Neuronal stem cell (in vitro differentiated cells): Measurements from ENCODE around the gene ALDH3B2.

Experiments
- DNase-seq: peaks from one replicate; pipeline ENCODE4 v3.0.0-alpha.2; 2013; ENCODE audit warnings: low spot score
- H2AFZ ChIP-seq: one replicate; pipeline ENCODE4 v1.6.1; 2013; ENCODE audit warnings: mild to moderate bottlenecking, low read length, inconsistent platforms
- H2AK5ac ChIP-seq: 2 replicates; pipeline ENCODE4 v1.6.1; 2013; ENCODE audit warnings: low read depth, mild to moderate bottlenecking, inconsistent platforms, low read length, moderate library complexity, mixed read lengths
- H2BK120ac ChIP-seq: 2 replicates; pipeline ENCODE4 v1.6.1; 2013; ENCODE audit warnings: low read depth, mild to moderate bottlenecking, inconsistent platforms, low read length, moderate library complexity, mixed read lengths
- H2BK12ac ChIP-seq: one replicate; pipeline ENCODE4 v1.6.1; 2013; ENCODE audit warnings: low read length, inconsistent platforms
- H2BK15ac ChIP-seq: 2 replicates; pipeline ENCODE4 v1.6.1; 2013; ENCODE audit warnings: mild to moderate bottlenecking, low read length, inconsistent platforms, mixed read lengths
- H2BK5ac ChIP-seq: one replicate; pipeline ENCODE4 v1.6.1; 2013; ENCODE audit warnings: inconsistent platforms, mild to moderate bottlenecking, low read length, moderate library complexity
- H3K14ac ChIP-seq: one replicate; pipeline ENCODE4 v1.6.1; 2013; ENCODE audit warnings: low read length, inconsistent platforms
- H3K18ac ChIP-seq: 2 replicates; pipeline ENCODE4 v1.6.1; 2013; ENCODE audit warnings: low read length, inconsistent platforms
- H3K23ac ChIP-seq: 2 replicates; pipeline ENCODE4 v1.6.1; 2013; ENCODE audit warnings: low read depth, mild to moderate bottlenecking, mixed read lengths, low read length, inconsistent platforms; ENCODE audit not compliant: poor library complexity
- H3K27ac ChIP-seq: replicated peaks from 3 replicates; pipeline ENCODE4 v1.5.1; 2013; ENCODE audit warnings: low read length, inconsistent platforms
- H3K27me3 ChIP-seq, 3 experiments: 2 replicates each; pipeline ENCODE4 v1.6.1; 2013; ENCODE audit warnings: low read length in 3 of 3, mild to moderate bottlenecking in 2 of 3, inconsistent platforms in 1 of 3, low read depth in 1 of 3, mixed read lengths in 1 of 3, moderate library complexity in 1 of 3; ENCODE audit not compliant: control insufficient read depth in 3 of 3, insufficient read depth in 3 of 3
- H3K36me3 ChIP-seq, 2 donors: replicated peaks in 1 of 2; 2 replicates each; pipeline ENCODE4 v1.6.1; 2013; ENCODE audit warnings: low read length in 2 of 2; ENCODE audit not compliant: control insufficient read depth in 2 of 2, insufficient read depth in 2 of 2
- H3K4ac ChIP-seq: 2 replicates; pipeline ENCODE4 v1.6.1; 2013; ENCODE audit warnings: inconsistent platforms, mild to moderate bottlenecking, low read length, moderate library complexity
- H3K4me1 ChIP-seq, 2 donors: 1 replicate in 1 of 2; 2 replicates in 1 of 2; pipeline ENCODE4 v1.6.1; 2013; ENCODE audit warnings: low read length in 2 of 2, low read depth in 1 of 2; ENCODE audit not compliant: control insufficient read depth in 2 of 2, insufficient read depth in 1 of 2
- H3K4me2 ChIP-seq: one replicate; pipeline ENCODE4 v1.6.1; 2013; ENCODE audit warnings: mild to moderate bottlenecking, low read length, inconsistent platforms; ENCODE audit not compliant: insufficient read depth, poor library complexity, severe bottlenecking
- H3K4me3 ChIP-seq, 2 donors: 2 replicates each; pipeline ENCODE4 v1.5.1; 2013; ENCODE audit warnings: low read length in 2 of 2, mild to moderate bottlenecking in 2 of 2, inconsistent platforms in 1 of 2, moderate library complexity in 1 of 2
- H3K79me1 ChIP-seq: one replicate; pipeline ENCODE4 v1.6.1; 2013; ENCODE audit warnings: low read depth, mild to moderate bottlenecking, inconsistent platforms, low read length, moderate library complexity
- H3K9ac ChIP-seq: one replicate; pipeline ENCODE4 v1.6.1; 2013; ENCODE audit warnings: mild to moderate bottlenecking, low read depth, low read length, inconsistent platforms; ENCODE audit not compliant: poor library complexity
- H3K9me3 ChIP-seq, 2 donors: replicated peaks in 1 of 2; 2 replicates each; pipeline versions ENCODE3 to v1.6.1; 2013; ENCODE audit warnings: low read length in 2 of 2, mild to moderate bottlenecking in 2 of 2, inconsistent platforms in 1 of 2, low read depth in 1 of 2, mixed read lengths in 1 of 2, moderate library complexity in 1 of 2; ENCODE audit not compliant: control insufficient read depth in 2 of 2, insufficient read depth in 1 of 2
- H4K8ac ChIP-seq: one replicate; pipeline ENCODE4 v1.6.1; 2013; ENCODE audit warnings: low read depth, mild to moderate bottlenecking, inconsistent platforms, low read length, moderate library complexity
- H4K91ac ChIP-seq: one replicate; pipeline ENCODE4 v1.6.1; 2013; ENCODE audit warnings: low read length, low read depth, mild to moderate bottlenecking, inconsistent platforms; ENCODE audit not compliant: poor library complexity
- WGBS, 2 donors: extraction: QIAGEN DNeasy Blood & Tissue Kit; methylation state at CpG; one replicate each; pipeline ENCODE4 v1.1.7; 2013; ENCODE audit warnings: missing lambda C conversion rate in 2 of 2, mixed read lengths in 1 of 2; ENCODE audit not compliant: insufficient read length in 2 of 2, insufficient replicate concordance in 1 of 2; ENCODE audit errors: extremely low coverage in 2 of 2; 5-methylcytosine and 5-hydroxymethylcytosine counted together

ALDH3B2 gene

GRCh38 chr11:67651976-67652781, 22.2 kb downstream of the ALDH3B2 start:
- no peak overlapping the region for H3K4me3 ChIP-seq
- H2BK120ac ChIP-seq, result no peak overlapping the region
- peaks cover 4% of the 10 kb centered on the region for H3K79me1 ChIP-seq
- no peak overlapping the region for H2AFZ ChIP-seq
- H2BK15ac ChIP-seq, result no peak overlapping the region
- no peak overlapping the region for H3K27ac ChIP-seq
- peaks cover 7 to 9% of the 10 kb centered on the region in 2 donors for H3K9me3 ChIP-seq
- no peak overlapping the region for H3K14ac ChIP-seq
- H4K91ac ChIP-seq, result no peak overlapping the region
- H3K36me3 ChIP-seq, result peaks cover 0 to 3% of the 10 kb centered on the region in 2 donors
- H3K18ac ChIP-seq, result no peak overlapping the region
- H4K8ac ChIP-seq, result no peak overlapping the region
- H3K27me3 ChIP-seq, result peaks cover 0 to 5% (median 3%) of the 10 kb centered on the region in 3 experiments
- no peak for DNase-seq
- no CpG with 5 or more reads among the region's 13 CpGs for WGBS, 2 donors
- H3K4me2 ChIP-seq, result no peak overlapping the region
- no peak overlapping the region for H2BK12ac ChIP-seq
- H3K9ac ChIP-seq, result no peak overlapping the region
- H2BK5ac ChIP-seq, result no peak overlapping the region
- H3K23ac ChIP-seq, result no peak overlapping the region
- H3K4ac ChIP-seq, result no peak overlapping the region
- no peak overlapping the region for H2AK5ac ChIP-seq
- H3K4me1 ChIP-seq, result peaks cover 0 to 11% of the 10 kb centered on the region in 2 donors

- peaks cover 0 to 5% (median 3%) of the 10 kb centered on the region in 3 experiments for H3K27me3 ChIP-seq
- peak overlapping the region; percentile 78 for H3K23ac ChIP-seq
- H4K8ac ChIP-seq, result peak overlapping the region; percentile 68
- H2BK120ac ChIP-seq, result no peak overlapping the region
- H3K4ac ChIP-seq, result peak overlapping the region; percentile 27
- no peak overlapping the region for H3K4me2 ChIP-seq
- peak overlapping the region in 1 of 2 donors; percentile 72 for H3K4me3 ChIP-seq
- H3K36me3 ChIP-seq, result peaks cover 0 to 3% of the 10 kb centered on the region in 2 donors
- peak overlapping the region; percentile 99 for H3K14ac ChIP-seq
- H2AK5ac ChIP-seq, result peak overlapping the region; percentile 48
- H2AFZ ChIP-seq, result peak overlapping the region; percentile 45
- no peak overlapping the region for H2BK5ac ChIP-seq
- no CpG with 5 or more reads among the region's 22 CpGs for WGBS, 2 donors
- H3K4me1 ChIP-seq, result peaks cover 0 to 11% of the 10 kb centered on the region in 2 donors
- H3K27ac ChIP-seq, result peak overlapping the region; percentile 12
- H3K18ac ChIP-seq, result peak overlapping the region; percentile 73
- peak overlapping the region; percentile 42 for H2BK15ac ChIP-seq
- peak overlapping the region; percentile 75 for H3K9ac ChIP-seq
- peaks cover 0 to 5% of the 10 kb centered on the region in 2 donors for H3K9me3 ChIP-seq
- H2BK12ac ChIP-seq, result peak overlapping the region; percentile 59
- peaks cover 6% of the 10 kb centered on the region for H3K79me1 ChIP-seq
- DNase-seq, result no peak
- peak overlapping the region; percentile 38 for H4K91ac ChIP-seq
Observed at GRCh38 chr11:67649634-67650510, 24.6 kb downstream of the ALDH3B2 start.

- H3K4me3 ChIP-seq, result peak overlapping the region in 1 of 2 donors; percentile 72
- peak overlapping the region; percentile 99 for H3K14ac ChIP-seq
- peak overlapping the region; percentile 53 for H2BK5ac ChIP-seq
- H2AK5ac ChIP-seq, result peak overlapping the region; percentile 97
- peak overlapping the region; percentile 75 for H3K9ac ChIP-seq
- H3K79me1 ChIP-seq, result peaks cover 6% of the 10 kb centered on the region
- H3K36me3 ChIP-seq, result peaks cover 0 to 3% of the 10 kb centered on the region in 2 donors
- H3K4me2 ChIP-seq, result no peak overlapping the region
- peak overlapping the region; percentile 78 for H3K23ac ChIP-seq
- H2BK12ac ChIP-seq, result peak overlapping the region; percentile 59
- peak overlapping the region; percentile 68 for H4K8ac ChIP-seq
- H3K4ac ChIP-seq, result no peak overlapping the region
- no peak overlapping the region for H3K27ac ChIP-seq
- H3K9me3 ChIP-seq, result peaks cover 0 to 5% of the 10 kb centered on the region in 2 donors
- H3K4me1 ChIP-seq, result peaks cover 0 to 11% of the 10 kb centered on the region in 2 donors
- H2BK15ac ChIP-seq, result peak overlapping the region; percentile 78
- peak overlapping the region; percentile 92 for H2BK120ac ChIP-seq
- peak overlapping the region; percentile 38 for H4K91ac ChIP-seq
- no peak overlapping the region for H2AFZ ChIP-seq
- H3K18ac ChIP-seq, result peak overlapping the region; percentile 85
- no peak for DNase-seq
- H3K27me3 ChIP-seq, result peaks cover 0 to 5% (median 3%) of the 10 kb centered on the region in 3 experiments
- no CpG with 5 or more reads among the region's 12 CpGs for WGBS, 2 donors
Observed at GRCh38 chr11:67648796-67649613, 25.4 kb downstream of the ALDH3B2 start.
